ENCODE data around the gene CD4.
"Not testable (repeated sequence)": the region's sequence is repeated elsewhere in the genome, so short reads cannot be mapped to it uniquely, and the experiment has no call there.

Gene CD4

DNA sequence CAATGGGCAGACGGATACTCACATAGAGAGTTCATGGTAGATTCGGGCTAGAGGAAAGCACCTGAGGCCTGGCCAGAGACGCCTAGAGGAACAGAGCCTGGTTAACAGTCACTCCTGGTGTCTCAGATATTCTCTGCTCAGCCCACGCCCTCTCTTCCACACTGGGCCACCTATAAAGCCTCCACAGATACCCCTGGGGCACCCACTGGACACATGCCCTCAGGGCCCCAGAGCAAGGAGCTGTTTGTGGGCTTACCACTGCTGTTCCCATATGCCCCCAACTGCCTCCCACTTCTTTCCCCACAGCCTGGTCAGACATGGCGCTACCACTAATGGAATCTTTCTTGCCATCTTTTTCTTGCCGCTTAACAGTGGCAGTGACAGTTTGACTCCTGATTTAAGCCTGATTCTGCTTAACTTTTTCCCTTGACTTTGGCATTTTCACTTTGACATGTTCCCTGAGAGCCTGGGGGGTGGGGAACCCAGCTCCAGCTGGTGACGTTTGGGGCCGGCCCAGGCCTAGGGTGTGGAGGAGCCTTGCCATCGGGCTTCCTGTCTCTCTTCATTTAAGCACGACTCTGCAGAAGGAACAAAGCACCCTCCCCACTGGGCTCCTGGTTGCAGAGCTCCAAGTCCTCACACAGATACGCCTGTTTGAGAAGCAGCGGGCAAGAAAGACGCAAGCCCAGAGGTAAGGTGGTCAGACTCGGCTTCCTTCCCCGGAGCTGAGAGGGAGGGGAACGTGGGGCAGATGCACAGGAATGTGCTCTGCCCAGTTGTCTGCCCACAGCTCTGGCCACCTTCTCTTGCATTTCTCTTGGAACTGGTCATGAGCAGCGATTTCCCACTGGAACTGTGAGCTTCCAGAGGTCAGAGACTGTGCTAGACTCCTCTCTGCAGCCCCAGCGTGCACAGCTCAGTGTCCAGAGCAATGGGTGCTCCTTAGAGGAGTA is at the start of gene CD4:
TSS of gene CD4 (plus strand) at position 557 of the 953 bp plus-strand sequence. CDS start 10,611 bp downstream, outside the sequence.
- no peak for ATAC-seq (ENCODE audit: low read depth)
- Mint-ChIP-seq H3K4me3 (no peak within 1 kb of the TSS), H3K36me3 (no peaks in the 10 kb centered on the region), H3K9me3 (no peaks in the 10 kb centered on the region), H3K4me1 (peaks cover 10% of the 10 kb centered on the region), H3K27ac (no peak within 1 kb of the TSS), H3K27me3 (peaks cover 1% of the 10 kb centered on the region)
- DNase-seq (ENCODE audit: low spot score in 2 of 2): no peak

DNA sequence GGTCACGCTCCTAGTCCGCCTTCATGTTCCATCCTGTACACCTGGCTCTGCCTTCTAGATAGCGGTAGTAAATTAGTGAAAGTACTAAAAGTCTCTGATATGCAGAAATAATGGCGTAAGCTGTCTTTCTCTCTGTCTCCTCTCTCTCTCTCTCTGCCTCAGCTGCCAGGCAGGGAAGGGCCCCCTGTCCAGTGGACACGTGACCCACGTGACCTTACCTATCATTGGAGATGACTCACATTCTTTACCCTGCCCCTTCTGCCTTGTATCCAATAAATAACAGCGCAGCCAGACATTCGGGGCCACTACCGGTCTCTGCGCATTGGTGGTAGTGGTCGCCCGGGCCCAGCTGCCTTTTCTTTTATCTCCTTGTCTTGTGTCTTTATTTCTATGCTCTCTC is 47.2 kb upstream of the CD4 start:
- peaks cover 12% of the 10 kb centered on the region for H3K4me1 Mint-ChIP-seq
- H3K9me3 Mint-ChIP-seq; H3K4me3 Mint-ChIP-seq; H3K36me3 Mint-ChIP-seq; DNase-seq (ENCODE audit: low spot score in 2 of 2); ATAC-seq (ENCODE audit: low read depth); H3K27me3 Mint-ChIP-seq; H3K27ac Mint-ChIP-seq: not testable (repeated sequence)

DNA sequence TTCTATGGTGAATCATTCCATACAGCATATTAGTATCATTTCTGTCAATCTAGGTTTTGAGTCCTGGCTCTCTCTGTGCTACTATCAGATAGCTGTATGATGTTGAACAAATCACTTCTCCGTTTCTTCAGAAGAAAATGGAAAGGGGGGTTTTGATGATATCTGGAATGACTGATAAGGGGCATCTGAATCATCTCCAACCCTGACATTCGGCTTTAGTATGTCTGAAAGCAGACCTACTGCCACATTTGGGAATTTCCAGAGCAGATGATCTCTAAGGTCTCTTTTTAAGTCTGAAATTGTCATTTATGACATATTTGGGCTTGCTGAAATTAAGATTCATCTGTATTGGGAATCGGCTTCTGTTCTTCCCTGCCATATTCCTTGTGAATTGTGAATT is 46.5 kb upstream of the CD4 start:
- peaks cover 12% of the 10 kb centered on the region for H3K4me1 Mint-ChIP-seq
- no peaks in the 10 kb centered on the region for H3K27me3 Mint-ChIP-seq
- DNase-seq (ENCODE audit: low spot score in 2 of 2) (no peak), ATAC-seq (ENCODE audit: low read depth) (no peak)
- H3K36me3 Mint-ChIP-seq: peaks cover 10% of the 10 kb centered on the region
- H3K4me3 Mint-ChIP-seq: no peak overlapping the region
- H3K9me3 Mint-ChIP-seq: peaks cover 2% of the 10 kb centered on the region
- no peak overlapping the region for H3K27ac Mint-ChIP-seq

DNA sequence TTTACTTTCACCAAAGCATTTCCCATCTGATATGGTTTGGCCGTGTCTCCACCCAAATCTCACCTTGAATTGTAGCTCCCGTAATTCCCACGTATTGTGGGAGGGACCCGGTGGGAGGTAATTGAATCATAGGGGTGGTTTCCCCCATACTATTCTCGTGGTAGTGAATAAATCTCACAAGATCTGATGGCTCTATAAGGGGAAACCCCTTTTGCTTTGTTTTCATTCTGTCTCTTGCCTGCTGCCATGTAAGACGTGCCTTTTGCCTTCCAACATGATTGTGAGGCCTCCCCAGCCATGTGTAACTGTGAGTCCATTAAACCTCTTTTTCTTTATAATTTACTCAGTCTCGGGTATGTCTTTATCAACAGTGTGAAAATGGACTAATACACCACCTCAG is 46.0 kb upstream of the CD4 start:
- ATAC-seq (ENCODE audit: low read depth); H3K27me3 Mint-ChIP-seq; H3K4me3 Mint-ChIP-seq; H3K9me3 Mint-ChIP-seq; H3K27ac Mint-ChIP-seq; DNase-seq (ENCODE audit: low spot score in 2 of 2): not testable (repeated sequence)
- peaks cover 15% of the 10 kb centered on the region for H3K36me3 Mint-ChIP-seq
- peaks cover 12% of the 10 kb centered on the region for H3K4me1 Mint-ChIP-seq

DNA sequence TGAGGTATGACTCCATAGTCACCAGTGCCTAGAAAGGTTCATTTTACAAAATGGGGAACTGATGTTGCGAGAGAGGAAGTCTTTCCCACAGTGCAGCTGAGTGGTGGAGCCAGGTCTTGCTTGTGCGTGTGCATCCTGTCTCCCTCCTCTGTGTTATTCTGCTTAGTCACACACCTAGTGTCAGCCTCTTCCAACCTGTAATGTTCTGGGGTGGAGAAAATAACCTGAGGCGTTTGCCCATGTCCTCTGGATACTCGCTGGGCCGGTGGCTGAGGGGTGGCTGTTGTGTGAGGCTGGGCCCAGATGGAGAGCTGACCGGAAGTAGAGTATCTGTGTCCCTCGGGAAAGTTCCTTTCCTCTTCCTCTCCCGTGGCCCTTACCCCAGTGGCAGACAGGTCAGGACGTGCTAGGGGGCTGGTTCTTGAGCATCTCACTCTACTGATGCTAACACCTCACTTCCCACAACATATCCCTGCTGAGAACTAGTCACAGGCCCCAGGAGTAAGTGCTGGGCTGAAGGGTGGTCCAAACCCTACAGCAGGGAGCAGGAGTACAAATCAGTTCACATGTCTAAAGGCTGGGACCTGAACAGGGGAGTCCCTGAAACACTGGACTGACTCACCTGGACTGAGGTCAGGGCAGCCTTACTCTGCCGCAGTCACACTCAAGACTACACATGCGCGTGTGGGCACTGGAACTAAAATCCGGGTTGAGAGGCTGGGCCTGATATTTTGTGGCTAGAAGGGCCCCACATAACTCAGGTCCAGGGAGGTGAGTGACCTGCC is 43.4 kb upstream of the CD4 start:
- ATAC-seq (ENCODE audit: low read depth) (peak; percentile 100), DNase-seq (ENCODE audit: low spot score in 2 of 2) (peak in 1 of 2 donors; percentile 56)
- Mint-ChIP-seq H3K4me1 (peaks cover 15% of the 10 kb centered on the region), H3K9me3 (peaks cover 2% of the 10 kb centered on the region), H3K27ac (peak overlapping the region; percentile 73), H3K27me3 (no peaks in the 10 kb centered on the region), H3K36me3 (peaks cover 24% of the 10 kb centered on the region), H3K4me3 (no peak overlapping the region)

DNA sequence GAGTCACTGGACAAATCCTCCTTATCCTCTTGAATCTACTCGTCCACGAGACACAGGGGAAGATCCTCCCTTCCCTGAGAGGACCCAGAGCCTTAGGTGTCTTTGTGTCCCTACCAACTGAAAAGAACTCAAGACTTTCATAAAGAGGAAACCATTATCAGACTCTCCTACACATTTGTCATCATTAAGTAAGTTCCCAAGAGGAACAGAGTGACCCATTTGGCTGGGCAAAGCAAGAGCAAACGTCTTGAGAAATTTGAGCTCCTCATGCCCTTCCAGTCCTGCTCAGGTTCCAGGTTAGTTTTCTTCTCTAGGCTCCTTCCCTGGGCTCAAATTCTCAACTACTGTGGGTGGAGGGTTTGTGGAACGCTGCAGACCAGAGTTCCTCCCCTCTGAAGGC is 42.1 kb upstream of the CD4 start:
- peak overlapping the region; percentile 7 for H3K27ac Mint-ChIP-seq
- H3K4me1 Mint-ChIP-seq: peaks cover 19% of the 10 kb centered on the region
- peaks cover 2% of the 10 kb centered on the region for H3K9me3 Mint-ChIP-seq
- DNase-seq (ENCODE audit: low spot score in 2 of 2): no peak
- ATAC-seq (ENCODE audit: low read depth): no peak
- no peaks in the 10 kb centered on the region for H3K27me3 Mint-ChIP-seq
- H3K36me3 Mint-ChIP-seq: peaks cover 25% of the 10 kb centered on the region
- no peak overlapping the region for H3K4me3 Mint-ChIP-seq

DNA sequence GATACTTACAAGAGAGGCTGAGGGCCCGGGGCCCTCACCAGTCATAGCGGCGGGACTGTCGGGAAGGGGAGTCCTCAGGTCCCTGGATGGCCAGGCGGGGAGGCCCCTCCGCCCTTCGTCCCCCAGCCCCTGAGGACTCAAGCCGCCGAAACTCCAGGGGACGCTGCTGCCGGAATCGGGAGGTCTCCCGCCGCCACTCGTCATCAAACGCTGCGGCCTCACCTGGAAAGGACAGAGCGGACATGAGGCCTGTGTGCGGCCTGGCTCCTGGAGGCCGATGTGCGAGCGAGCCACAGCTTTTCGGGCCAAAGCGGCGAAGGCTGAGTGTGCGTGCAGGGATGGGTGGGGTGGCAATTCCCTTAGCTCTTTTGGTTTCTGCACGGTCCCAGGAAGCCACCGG is 40.6 kb upstream of the CD4 start:
- Mint-ChIP-seq H3K27me3 (no peaks in the 10 kb centered on the region), H3K9me3 (no peaks in the 10 kb centered on the region), H3K4me1 (peaks cover 22% of the 10 kb centered on the region), H3K27ac (peak overlapping the region; percentile 54), H3K36me3 (peaks cover 25% of the 10 kb centered on the region), H3K4me3 (no peak overlapping the region)
- DNase-seq (ENCODE audit: low spot score in 2 of 2): no peak
- no peak for ATAC-seq (ENCODE audit: low read depth)

DNA sequence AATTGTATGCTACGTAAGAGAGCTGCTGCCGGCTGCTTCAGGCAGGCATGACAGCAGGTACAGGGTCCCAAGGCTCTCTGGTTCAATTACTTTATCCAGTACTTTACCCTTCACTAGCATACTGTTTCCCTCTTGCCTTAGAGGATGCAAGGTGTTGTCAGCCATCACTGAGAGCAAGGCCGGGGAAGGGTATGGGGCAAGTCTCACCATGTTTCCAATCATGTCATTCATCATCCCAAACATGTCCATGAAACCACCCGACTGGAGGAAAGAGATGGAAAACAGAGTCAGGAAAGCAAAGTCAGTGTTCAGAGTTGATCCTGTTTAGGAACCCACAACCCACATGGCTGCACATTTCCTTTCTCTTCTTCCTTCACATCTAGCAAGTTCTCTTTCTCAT is 38.8 kb upstream of the CD4 start:
- DNase-seq (ENCODE audit: low spot score in 2 of 2) (no peak), ATAC-seq (ENCODE audit: low read depth) (no peak)
- Mint-ChIP-seq H3K9me3 (no peaks in the 10 kb centered on the region), H3K27ac (no peak overlapping the region), H3K4me3 (no peak overlapping the region), H3K36me3 (peaks cover 23% of the 10 kb centered on the region), H3K27me3 (no peaks in the 10 kb centered on the region), H3K4me1 (peaks cover 15% of the 10 kb centered on the region)

DNA sequence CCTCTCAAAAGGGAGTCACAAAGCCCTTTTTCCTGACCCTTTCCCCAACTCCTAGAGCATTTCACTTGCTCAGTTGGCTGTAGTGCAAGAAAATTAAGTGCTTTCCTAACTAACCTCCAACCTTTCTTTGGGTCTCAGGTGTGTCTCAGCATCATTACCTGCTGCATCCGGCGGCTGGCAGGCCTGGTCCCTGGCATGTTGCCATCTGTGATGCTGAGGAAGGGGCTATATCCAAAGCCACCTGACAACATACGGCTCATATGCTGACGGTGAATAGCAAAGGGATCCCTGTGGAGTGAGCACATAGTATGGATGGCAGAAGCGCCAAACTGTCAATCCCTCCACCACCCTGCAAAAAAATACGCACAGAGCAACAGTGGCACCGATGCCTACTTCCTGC is 37.6 kb upstream of the CD4 start:
- ATAC-seq (ENCODE audit: low read depth) (no peak), DNase-seq (ENCODE audit: low spot score in 2 of 2) (no peak)
- Mint-ChIP-seq H3K4me1 (peaks cover 10% of the 10 kb centered on the region), H3K27me3 (no peaks in the 10 kb centered on the region), H3K27ac (peak overlapping the region; percentile 96), H3K36me3 (peaks cover 23% of the 10 kb centered on the region), H3K9me3 (no peaks in the 10 kb centered on the region), H3K4me3 (peak overlapping the region; percentile 95)

DNA sequence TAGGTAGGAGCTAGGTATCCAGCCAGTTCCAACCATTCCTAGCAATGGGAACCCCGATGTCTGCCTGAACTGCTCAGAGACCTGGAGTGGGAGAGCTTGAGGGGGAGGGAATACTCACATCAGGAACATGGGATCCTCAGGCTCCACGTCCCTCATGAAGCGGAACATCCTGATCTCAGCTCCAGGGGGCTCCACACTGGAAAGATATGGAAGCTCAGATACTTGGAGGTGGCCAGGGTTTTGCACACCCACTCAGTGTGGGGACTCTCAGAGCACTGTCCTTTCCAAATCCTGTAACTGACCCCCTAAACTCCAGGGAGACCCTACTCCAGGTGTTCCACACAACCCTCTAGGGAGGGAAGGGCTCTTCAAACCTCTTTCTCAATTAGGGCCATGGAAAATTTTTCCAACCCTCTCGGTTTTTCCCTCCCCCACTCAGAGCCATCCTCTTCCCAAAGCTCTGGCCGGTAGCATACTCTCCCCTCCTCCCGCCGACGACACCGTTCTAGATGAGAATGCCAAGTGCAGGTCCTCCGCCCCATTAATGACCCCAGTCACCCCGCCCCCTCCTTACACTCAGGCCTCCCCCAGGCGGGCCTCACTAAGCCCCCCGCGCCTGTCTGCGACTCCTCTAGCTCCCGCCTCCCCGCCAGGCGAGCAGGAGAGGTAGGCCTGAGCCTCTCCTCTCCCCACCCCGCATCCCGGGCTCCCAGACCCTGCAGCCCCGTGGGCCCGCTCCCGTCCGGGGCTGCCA is 37.0 kb upstream of the CD4 start:
- Mint-ChIP-seq H3K9me3 (no peaks in the 10 kb centered on the region), H3K27ac (peak overlapping the region; percentile 96), H3K27me3 (peaks cover 2% of the 10 kb centered on the region), H3K4me3 (peak overlapping the region; percentile 95), H3K4me1 (peaks cover 14% of the 10 kb centered on the region), H3K36me3 (peaks cover 20% of the 10 kb centered on the region)
- no peak for DNase-seq (ENCODE audit: low spot score in 2 of 2)
- no peak for ATAC-seq (ENCODE audit: low read depth)

DNA sequence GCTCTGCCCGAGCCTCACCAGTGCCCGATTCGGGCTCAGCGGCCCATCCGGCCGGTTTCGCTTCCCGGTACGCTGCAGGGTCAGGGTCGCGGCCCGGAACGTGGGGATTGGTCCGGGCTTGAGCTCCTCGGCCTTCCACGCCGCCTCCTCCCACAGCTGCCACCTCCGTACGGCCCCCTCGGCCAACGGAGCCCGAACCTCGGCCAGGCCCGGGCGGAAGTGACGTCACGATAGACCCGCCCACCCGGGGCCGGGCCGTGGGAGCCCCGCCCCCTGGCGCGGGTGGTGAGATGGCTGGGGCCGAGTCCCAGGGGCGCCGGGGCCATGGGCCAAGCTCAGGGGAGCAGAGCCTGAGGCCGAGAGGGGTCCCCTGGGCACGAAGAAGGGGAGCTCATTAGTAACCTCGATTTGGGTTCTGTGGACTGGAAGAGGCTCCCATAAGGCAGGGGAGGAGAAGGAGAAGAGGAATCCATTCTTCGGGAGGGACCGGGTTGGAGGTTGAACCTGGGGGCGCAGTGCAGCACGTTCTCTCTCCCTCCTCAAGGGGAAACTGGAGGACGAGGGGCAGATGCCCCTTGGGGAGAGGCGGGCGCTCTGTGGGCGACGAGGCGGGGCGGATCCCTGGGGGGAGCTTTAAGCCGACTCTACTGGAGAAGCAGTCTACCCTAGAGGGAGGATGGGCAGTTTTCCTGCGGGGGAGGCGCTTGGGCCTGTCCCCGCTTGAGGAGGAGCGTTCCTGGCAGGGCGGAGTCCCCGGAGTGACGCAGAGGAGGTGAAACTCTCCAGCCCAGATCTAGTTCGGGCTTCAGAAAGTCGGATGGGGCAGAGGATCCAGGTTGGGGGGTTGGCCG is 36.2 kb upstream of the CD4 start, which contains the start of gene MLF2:
TSS of gene MLF2 (minus strand) at position 221 of the 851 bp plus-strand sequence. CDS start 807 bp downstream, outside the sequence.
- Mint-ChIP-seq H3K27me3 (peaks cover 2% of the 10 kb centered on the region), H3K4me3 (peak within 1 kb of the TSS; percentile 95), H3K9me3 (no peaks in the 10 kb centered on the region), H3K36me3 (peaks cover 12% of the 10 kb centered on the region), H3K27ac (peak within 1 kb of the TSS; percentile 96), H3K4me1 (peaks cover 14% of the 10 kb centered on the region)
- DNase-seq (ENCODE audit: low spot score in 2 of 2) (peak; percentile 96 to 98), ATAC-seq (ENCODE audit: low read depth) (peak; percentile 86)

DNA sequence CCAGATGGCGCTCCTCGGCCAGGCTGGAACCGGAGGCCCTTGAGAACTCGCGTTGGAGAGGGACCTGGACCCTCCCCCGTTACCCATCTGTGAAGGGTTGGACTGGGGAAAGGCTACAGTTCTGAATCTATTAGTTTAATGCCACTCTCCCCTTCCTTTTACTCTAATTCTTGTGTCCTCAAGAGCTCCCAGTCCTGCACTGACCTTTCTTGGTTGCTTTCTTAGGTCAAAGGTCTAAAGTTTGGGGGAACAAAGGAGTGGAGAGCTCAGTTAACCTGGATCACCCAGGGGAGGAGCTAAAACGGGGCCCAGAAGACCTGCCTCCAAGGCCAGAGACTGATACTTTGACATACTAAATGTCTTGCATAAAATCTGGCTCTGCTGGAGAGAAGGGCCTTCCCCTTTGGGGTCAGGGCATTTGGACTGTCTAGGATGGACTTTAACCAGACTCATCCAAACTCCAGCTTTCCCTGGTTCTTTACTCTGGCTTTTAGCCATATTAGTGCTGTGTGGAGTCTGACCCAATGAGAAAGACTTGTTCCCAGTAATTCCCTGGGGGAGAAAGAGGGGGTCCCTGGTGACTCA is 35.5 kb upstream of the CD4 start:
- peaks cover 9% of the 10 kb centered on the region for H3K36me3 Mint-ChIP-seq
- peaks cover 6% of the 10 kb centered on the region for H3K27me3 Mint-ChIP-seq
- DNase-seq (ENCODE audit: low spot score in 2 of 2) (no peak), ATAC-seq (ENCODE audit: low read depth) (no peak)
- peak overlapping the region; percentile 95 for H3K4me3 Mint-ChIP-seq
- H3K27ac Mint-ChIP-seq: peak overlapping the region; percentile 96
- no peaks in the 10 kb centered on the region for H3K9me3 Mint-ChIP-seq
- peaks cover 20% of the 10 kb centered on the region for H3K4me1 Mint-ChIP-seq

DNA sequence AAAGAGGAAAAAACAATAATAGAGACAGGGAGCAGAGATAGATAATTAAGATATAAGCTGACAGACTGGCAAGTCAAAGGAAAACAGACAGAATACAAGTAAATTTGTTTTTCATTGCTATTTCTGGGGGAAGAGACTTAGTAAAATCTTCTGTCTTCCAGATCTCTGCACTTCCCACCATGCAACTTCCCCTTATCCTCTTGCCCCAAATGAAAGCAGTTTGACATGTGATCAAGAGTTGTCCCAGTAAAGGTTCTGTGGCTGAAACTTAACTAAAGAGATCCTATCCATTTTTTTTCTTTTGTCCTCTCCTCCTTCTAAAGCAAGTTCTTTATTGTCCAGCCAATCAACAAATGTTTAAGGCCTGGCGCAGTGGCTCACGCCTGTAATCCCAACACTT is 34.9 kb upstream of the CD4 start:
- ATAC-seq (ENCODE audit: low read depth): no peak
- Mint-ChIP-seq H3K4me3 (no peak overlapping the region), H3K4me1 (peaks cover 21% of the 10 kb centered on the region), H3K27ac (no peak overlapping the region), H3K9me3 (no peaks in the 10 kb centered on the region), H3K36me3 (peaks cover 4% of the 10 kb centered on the region), H3K27me3 (peaks cover 6% of the 10 kb centered on the region)
- DNase-seq (ENCODE audit: low spot score in 2 of 2): no peak
